ENCODE data around the gene FLVCR2. TPM values are rescaled to one million over a fixed set of nuclear protein-coding genes. Genes with fewer than 3 reads are reported as not detected.

FLVCR2 gene, protein sequence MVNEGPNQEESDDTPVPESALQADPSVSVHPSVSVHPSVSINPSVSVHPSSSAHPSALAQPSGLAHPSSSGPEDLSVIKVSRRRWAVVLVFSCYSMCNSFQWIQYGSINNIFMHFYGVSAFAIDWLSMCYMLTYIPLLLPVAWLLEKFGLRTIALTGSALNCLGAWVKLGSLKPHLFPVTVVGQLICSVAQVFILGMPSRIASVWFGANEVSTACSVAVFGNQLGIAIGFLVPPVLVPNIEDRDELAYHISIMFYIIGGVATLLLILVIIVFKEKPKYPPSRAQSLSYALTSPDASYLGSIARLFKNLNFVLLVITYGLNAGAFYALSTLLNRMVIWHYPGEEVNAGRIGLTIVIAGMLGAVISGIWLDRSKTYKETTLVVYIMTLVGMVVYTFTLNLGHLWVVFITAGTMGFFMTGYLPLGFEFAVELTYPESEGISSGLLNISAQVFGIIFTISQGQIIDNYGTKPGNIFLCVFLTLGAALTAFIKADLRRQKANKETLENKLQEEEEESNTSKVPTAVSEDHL
- 1.1 TPM in 1 of 2 replicates, not detected in the other for total RNA-seq

DNA sequence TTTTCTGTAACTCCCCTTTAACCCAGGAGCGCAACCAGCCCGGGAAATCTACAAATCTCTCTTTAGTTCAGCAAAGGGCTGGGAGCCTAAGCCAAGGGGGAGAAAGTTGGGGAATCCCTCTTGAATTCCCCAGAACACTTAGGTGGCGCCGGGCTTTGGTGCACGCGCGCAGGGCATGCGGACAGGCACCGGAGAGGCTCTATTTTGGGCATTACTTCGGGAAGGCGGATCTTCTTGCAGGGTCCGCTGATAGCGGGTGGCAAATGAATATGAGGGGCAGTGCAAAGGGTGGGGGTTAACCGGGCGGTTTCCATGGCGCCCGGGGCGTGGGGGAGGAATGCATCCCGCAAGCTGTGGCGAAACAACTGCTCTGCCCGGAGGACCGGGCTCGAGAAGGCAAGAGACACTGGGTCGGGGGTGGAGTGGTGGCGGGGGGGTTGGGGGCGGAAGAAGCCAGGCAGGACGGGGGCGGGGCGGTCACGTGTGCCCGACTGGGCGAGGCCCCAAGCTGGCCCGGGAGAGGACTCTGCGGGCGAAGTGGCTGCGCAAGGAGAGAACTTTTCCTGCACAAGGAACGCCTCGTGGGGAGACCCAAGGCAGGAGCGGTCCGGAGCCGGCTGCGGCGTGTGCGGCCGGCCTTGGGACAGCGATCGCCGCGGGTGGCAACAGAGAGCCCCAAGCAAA, at the start of gene FLVCR2:
FLVCR2 (plus strand) TSS at position 519 of the 684 bp plus-strand sequence. CDS start 353 bp downstream, outside the sequence.

GRCh38 chr14:75660630-75661498, 82.4 kb downstream of the FLVCR2 start, which contains the start of the genes ERG28 and TTLL5:
Gene ERG28 (minus strand): TSS chr14:75660876. CDS start chr14:75657502, 3,374 bp downstream.
Gene TTLL5 (plus strand): TSS chr14:75661246. CDS start chr14:75663150, 1,904 bp downstream.

Other genes starting within 250 kb of the FLVCR2 start
- 14.3 and 35.6 TPM in 2 replicates for gene JDP2, start 150.6 kb upstream of the FLVCR2 start, total RNA-seq
- not detected in 2 replicates for gene BATF, start 56.2 kb upstream of the FLVCR2 start, total RNA-seq
- gene ERG28, start 82.3 kb downstream of the FLVCR2 start, total RNA-seq: 21.6 and 23.0 TPM in 2 replicates
- gene TTLL5, start 82.6 kb downstream of the FLVCR2 start, total RNA-seq: 20.0 and 20.7 TPM in 2 replicates

All from hair follicular keratinocyte (primary cell).